Measurements from ENCODE around the gene TKTL1.
"Not testable (repeated sequence)": the region's sequence is repeated elsewhere in the genome, so short reads cannot be mapped to it uniquely, and the experiment has no call there.

The TKTL1 gene, protein sequence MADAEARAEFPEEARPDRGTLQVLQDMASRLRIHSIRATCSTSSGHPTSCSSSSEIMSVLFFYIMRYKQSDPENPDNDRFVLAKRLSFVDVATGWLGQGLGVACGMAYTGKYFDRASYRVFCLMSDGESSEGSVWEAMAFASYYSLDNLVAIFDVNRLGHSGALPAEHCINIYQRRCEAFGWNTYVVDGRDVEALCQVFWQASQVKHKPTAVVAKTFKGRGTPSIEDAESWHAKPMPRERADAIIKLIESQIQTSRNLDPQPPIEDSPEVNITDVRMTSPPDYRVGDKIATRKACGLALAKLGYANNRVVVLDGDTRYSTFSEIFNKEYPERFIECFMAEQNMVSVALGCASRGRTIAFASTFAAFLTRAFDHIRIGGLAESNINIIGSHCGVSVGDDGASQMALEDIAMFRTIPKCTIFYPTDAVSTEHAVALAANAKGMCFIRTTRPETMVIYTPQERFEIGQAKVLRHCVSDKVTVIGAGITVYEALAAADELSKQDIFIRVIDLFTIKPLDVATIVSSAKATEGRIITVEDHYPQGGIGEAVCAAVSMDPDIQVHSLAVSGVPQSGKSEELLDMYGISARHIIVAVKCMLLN

DNA sequence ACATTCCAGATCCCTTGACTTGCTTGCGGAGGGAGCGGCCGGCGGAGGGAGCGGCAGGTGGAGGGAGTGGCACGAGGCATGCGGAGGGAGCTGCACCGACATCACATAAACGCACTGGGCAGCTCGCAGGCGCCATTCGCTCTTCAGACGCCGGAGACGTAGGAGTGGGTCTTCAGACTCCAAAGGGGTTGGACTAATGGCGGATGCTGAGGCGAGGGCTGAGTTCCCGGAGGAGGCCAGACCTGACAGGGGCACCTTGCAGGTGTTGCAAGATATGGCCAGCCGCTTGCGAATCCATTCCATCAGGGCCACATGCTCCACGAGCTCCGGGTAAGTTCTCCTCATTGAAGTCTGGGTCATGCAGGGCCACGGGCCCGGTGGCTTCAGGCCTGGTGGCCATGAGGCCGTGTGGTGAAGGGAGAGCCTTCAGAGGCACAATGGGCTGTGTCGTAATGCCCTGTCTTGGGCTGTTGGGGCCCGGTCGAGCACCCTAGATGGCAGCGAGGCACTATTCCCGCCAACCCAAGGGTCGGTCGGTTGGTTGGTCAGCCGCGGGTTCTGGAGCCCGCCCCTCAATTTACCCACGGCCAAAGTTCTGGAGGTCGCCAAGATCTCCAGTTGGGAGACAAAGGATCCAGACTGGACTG lies at the start of gene TKTL1:
Gene TKTL1 (plus strand): TSS at position 132 of the 647 bp plus-strand sequence. CDS start 65 bp downstream, at position 197.
- DNase-seq = no peak

GRCh38 chrX:154247377-154248045 lies 48.1 kb upstream of the TKTL1 start:
- DNase-seq = not testable (repeated sequence)

DNA sequence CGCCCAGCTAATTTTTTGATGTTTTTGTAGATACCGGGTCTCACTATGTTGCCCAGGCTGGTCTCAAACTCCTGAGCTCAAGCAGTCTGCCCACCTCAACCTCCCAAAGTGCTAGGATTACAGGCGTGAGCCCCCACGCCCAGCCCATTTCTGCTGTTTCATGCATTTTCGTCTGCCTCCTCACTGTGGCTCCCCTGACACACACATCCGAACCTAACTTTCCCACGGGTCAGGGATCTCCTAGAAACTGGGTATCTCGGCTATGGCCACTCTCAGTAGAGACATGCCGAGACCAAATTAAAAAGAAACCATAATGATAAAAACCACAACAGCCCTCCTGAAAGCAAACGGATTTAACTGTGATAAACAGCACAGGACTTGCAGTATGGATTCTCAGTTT lies 47.5 kb upstream of the TKTL1 start:
- DNase-seq = not testable (repeated sequence)

DNA sequence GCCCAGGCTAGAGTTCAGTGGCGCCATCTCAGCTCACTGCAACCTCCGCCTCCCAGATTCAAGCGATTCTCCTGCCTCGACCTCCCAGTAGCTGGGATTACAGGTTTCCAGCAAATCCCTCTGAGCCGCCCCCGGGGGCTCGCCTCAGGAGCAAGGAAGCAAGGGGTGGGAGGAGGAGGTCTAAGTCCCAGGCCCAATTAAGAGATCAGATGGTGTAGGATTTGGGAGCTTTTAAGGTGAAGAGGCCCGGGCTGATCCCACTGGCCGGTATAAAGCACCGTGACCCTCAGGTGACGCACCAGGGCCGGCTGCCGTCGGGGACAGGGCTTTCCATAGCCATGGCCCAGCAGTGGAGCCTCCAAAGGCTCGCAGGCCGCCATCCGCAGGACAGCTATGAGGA lies 38.3 kb upstream of the TKTL1 start, which contains the start of gene OPN1MW3:
Gene OPN1MW3 (plus strand): TSS at position 301 of the 400 bp plus-strand sequence. CDS start 38 bp downstream, at position 339.
- not testable (repeated sequence) for DNase-seq

DNA sequence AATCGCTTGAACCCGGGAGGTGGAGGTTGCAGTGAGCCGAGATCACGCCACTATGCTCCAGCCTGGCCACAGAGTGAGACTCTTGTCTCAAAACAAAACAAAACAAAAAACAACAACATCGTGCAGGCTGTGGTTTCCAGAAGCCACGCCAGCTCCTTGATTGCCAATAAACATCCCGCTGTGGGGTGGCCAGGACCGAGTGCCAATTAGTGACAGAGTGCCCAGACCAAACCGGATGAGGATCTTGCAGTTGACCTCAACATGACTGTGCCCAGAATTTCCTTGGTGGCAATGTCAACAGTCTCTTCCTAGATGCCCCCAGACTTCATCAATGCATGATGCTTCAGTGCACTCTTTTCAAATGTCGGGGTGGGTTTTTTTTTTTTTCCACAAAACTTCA lies 36.9 kb upstream of the TKTL1 start:
- not testable (repeated sequence) for DNase-seq

GRCh38 chrX:154263072-154263471 lies 32.5 kb upstream of the TKTL1 start:
- not testable (repeated sequence) for DNase-seq

DNA sequence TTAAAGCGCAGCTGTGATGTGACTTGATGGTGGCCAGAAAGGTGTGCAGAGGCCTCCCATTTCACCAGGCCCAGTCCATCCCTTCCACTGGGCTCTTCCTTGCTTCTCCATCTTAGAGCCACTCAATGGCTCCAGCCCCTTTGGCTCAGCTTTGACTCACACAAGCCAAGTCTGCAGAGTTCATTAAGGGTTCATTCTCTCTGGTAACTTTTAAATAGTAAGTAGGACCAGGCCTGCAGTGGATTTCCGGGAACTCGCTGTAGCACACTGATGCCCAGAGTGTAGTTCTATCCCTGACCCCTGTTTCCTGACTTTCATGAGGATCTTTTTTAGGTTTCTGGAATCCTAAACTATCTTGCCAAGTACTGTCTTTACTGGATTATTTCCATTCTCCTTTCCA lies 26.4 kb upstream of the TKTL1 start:
- not testable (repeated sequence) for DNase-seq

DNA sequence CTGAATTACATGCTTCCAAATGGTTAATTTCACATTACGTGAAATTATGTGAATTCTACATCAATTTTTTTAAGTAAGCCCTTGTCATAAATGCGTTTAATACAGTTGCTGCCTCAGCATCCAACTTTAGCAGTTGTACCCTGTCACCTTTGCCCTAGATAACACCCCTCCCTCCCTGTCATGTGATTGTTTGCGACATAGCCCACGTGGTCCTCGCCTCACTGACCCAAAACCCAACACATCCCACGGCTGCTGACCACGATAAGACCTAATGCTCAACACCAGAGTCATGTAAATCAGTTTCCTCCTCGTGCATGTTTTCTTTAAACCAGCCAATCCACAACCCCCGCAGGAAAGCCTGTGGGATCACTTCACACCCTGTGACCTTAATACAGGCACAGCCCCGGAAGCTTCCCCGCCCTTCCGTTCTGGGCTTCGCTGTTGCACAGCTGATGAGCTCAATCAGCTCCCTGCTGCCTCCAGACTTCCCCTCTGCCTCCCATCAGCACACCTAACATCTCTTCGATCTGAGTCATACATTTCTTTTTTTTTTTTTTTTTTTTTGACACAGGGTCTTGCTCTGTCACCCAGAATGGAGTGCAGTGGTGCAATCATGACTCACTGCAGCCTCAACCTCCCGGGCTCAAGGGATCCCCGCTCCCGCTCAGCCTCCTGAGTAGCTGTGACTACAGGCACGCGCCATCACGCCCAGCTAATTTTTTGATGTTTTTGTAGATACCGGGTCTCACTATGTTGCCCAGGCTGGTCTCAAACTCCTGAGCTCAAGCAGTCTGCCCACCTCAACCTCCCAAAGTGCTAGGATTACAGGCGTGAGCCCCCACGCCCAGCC lies 10.9 kb upstream of the TKTL1 start:
- DNase-seq = not testable (repeated sequence)

DNA sequence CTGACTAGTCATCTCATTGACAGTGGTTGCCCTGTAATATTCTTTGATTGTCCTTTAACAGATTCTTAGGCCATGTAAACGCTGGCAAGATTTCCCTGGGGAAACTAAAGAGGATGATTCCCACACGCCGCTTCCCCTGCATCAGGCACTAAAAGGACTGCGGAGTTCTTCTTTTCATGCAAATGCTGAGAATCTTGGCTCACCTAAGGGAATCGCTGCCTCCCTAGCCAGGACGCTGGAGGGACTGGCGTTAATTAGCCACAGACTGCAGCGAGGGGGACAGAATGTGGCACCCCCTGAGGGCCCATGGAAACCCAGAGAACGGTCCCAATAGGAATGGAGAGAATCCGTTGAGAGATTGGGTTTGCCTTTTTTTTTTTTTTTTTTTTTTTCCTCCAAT lies 9.2 kb upstream of the TKTL1 start:
- DNase-seq = not testable (repeated sequence)

- no peak for DNase-seq
These were observed 612 bp upstream of the TKTL1 start, which contains the start of gene TEX28 for GRCh38 chrX:154294791-154295574. TEX28 (minus strand) TSS chrX:154295124; CDS start chrX:154292117, 3,007 bp downstream.

GRCh38 chrX:154296731-154297130 lies 1.1 kb downstream of the TKTL1 start:
- no peak for DNase-seq

DNA sequence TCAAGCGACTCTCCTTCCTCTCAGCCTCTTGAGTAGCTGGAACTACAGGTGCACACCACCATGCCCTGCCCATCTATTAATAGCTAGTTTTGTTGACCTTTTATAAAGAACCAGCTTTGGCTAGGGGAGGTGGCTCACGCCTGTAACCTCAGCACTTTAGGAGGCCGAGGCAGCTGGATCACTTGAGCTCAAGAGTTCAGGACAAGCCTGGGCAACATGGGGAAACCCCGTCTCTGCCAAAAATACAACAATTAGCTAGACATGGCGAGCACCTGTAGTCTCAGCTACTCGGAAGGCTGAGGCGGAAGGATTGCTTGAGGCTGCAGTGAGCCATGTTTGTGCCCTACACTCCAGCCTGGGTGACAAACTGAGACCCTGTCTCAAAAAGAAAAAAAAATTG lies 2.7 kb downstream of the TKTL1 start:
- no peak for DNase-seq

GRCh38 chrX:154300816-154301215 lies 5.2 kb downstream of the TKTL1 start:
- no peak for DNase-seq

DNA sequence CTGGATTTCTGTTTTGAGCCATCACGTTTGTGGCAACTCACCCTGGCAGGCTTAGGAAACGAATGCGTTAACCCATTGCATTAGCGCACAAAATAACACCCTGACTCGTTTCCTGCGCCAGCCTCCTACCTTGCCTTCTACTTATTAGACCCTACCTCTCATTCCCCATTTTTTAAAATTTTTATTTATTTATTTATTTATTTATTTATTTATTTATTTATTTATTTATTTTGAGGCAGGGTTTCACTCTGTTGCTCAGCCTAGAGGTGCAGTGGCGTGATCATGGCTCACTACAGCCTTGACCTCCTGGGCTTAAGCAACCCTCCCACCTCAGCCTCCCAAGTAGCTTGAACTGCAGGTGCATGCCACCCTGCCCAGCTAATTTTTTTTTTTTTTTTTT lies 7.4 kb downstream of the TKTL1 start:
- DNase-seq = not testable (repeated sequence)

GRCh38 chrX:154303476-154303875 lies 7.9 kb downstream of the TKTL1 start:
- DNase-seq = no peak

DNA sequence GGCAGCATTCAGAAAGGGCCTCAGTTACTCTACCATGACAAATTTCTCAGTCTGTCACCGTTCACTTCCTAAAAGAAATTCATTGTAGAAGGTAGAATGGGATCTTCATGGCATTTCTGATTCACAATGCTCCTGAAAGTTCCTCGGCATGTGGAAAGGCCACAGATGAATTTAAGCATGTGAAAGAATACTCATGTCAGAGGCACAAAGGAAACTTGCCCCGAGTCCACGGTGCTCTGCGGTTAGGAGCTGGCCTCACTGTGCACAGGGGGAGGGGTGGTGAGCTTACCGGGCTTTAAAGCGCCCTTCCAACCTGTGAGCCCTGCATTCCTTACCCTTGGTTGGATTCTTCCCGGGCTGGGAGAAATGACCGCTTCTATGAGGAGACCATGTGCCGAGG lies 9.3 kb downstream of the TKTL1 start:
- DNase-seq = no peak

DNA sequence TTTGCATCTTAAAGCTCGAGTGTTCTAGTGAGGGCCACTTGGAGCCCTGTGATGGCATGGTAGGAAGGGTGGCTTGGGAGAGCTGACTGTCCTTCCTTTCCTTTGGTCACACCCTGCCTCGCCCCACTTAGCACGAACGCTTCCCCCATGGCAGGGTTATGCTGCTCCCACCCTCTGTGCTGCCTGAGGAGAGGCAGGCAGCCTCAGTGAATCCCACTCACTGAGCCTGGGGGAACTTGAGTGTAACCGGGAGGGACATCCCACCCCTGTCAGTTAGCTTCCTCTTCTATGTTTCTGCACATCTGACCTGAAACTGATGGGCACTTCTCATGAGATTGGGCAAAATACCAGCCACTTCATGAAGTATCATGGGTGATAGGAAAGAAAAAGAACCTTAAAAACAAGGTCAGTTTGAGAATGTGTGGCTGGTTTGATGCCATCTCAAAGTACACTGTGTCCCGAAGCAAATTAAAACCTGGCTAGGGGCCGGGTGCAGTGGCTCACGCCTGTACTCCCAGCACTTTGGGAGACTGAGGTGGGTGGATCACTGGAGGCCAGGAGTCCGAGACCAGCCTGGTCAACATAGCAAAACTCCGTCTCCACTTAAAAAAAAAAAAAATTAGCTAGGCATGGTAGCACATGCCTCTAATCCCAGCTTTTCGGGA lies 10.1 kb downstream of the TKTL1 start:
- DNase-seq = no peak

DNA sequence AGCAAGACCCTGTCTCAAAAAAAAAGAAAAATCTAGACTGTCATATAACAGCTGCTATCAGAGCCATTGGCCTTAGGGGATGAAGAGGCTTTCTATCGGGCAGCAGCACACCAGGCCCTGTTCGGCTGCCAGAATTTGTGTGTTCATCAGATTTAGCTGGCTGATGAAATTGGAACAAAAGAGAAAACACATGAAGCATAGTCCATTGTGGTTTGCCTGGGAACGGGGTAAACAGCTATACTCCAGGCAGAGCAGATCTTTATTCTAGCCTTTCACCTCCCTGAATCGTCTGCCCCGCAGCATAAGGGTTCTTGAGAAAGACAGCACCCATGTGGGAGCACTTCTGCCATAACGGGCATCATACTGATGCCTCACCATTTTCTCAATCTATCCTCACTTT lies 11.6 kb downstream of the TKTL1 start:
- no peak for DNase-seq

DNA sequence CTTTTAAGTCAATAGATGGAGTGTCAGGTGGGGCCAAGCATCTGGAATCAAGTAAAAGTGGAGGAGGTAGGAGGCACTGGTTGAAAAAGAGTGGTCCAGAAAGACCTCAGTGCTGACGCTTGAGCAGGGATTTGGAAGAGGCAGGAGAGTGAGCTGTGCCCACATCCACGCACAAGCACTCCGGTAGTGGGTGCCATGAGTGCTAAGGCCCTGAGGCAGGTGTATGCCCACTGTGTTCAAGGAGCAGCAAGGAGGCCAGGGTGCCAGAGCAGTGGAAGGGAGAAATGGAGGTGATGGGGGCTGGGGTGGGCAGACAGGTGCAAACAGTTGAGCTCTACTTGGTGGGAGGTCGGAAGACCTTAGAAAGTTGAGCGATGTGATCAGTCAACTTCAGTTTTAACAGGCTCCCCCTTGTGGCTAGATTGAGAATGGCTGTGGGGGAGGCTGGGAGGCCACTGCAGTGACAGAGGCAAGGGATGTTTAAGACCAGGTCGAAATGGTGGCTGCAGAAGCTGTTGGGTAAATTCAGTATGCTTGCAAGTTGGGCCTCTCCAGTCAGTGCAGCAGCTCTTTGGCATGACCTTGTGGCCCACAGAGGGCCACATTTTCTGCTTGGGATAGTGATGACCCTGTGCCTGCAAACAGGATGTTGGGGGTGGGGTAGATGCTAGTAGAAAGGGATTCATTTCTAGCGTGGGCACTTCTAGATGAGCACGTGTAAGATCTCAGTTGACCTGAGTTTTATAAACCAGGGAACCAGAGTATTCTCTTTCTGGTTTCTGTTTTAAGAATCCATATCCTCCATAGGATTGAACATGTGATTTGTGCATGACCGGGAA lies 12.7 kb downstream of the TKTL1 start:
- DNase-seq = peak; percentile 6 to 40

Data from SW 1271 (cell line).